ENCODE measurements around the gene ING1.

Gene ING1

GRCh38 chr13:110772091-110772984 lies 58.8 kb downstream of the ING1 start:
- DNase-seq (ENCODE audit: low spot score), result no peak
